ENCODE data around the gene LNX1. TPM values are rescaled to one million over a fixed set of nuclear protein-coding genes. Genes with fewer than 3 reads are reported as not detected.

Gene LNX1
- total RNA-seq, 1 donor from 2014 or later, result 3.3 TPM

GRCh38 chr4:53500546-53500945 lies 90.7 kb downstream of the LNX1 start:
- DNase-seq (ENCODE audit: low read depth), result no peak
- H3K4me3 ChIP-seq (ENCODE audit: low read depth, low read length), result no peak overlapping the region
- no peak for TF ChIP-seq CTCF (conservative IDR thresholded peaks at IDR 0.05; ENCODE audit: low read depth, low read length)

- TF ChIP-seq CTCF (conservative IDR thresholded peaks at IDR 0.05; ENCODE audit: low read depth, low read length), result no peak
- no peak overlapping the region for H3K4me3 ChIP-seq (ENCODE audit: low read depth, low read length)
- no peak for DNase-seq (ENCODE audit: low read depth)
Observed at GRCh38 chr4:53499791-53500190, 91.5 kb downstream of the LNX1 start.

- no peak overlapping the region for H3K4me3 ChIP-seq (ENCODE audit: low read depth, low read length)
- no peak for TF ChIP-seq CTCF (conservative IDR thresholded peaks at IDR 0.05; ENCODE audit: low read depth, low read length)
- DNase-seq (ENCODE audit: low read depth), result no peak
Observed at GRCh38 chr4:53498706-53499105, 92.6 kb downstream of the LNX1 start.

- no peak overlapping the region for H3K4me3 ChIP-seq (ENCODE audit: low read depth, low read length)
- no peak for TF ChIP-seq CTCF (conservative IDR thresholded peaks at IDR 0.05; ENCODE audit: low read depth, low read length)
- DNase-seq (ENCODE audit: low read depth), result no peak
Observed at GRCh38 chr4:53497487-53498244, 93.6 kb downstream of the LNX1 start.

GRCh38 chr4:53494851-53495250 lies 96.4 kb downstream of the LNX1 start:
- H3K4me3 ChIP-seq (ENCODE audit: low read depth, low read length), result no peak overlapping the region
- DNase-seq (ENCODE audit: low read depth), result no peak
- TF ChIP-seq CTCF (conservative IDR thresholded peaks at IDR 0.05; ENCODE audit: low read depth, low read length), result no peak

- no peak for DNase-seq (ENCODE audit: low read depth)
- peak; percentile 82 for TF ChIP-seq CTCF (conservative IDR thresholded peaks at IDR 0.05; ENCODE audit: low read depth, low read length)
Observed at GRCh38 chr4:53490965-53491622, 100.2 kb downstream of the LNX1 start.

More at GRCh38 chr4:53490965-53491622, 100.2 kb downstream of the LNX1 start:
- H3K4me3 ChIP-seq (ENCODE audit: low read depth, low read length), result no peak overlapping the region
